Colon (tissue), 2 donors: ENCODE data around the gene GYPA.
A peak's percentile ranks its signal among the peaks of the same experiment; 100 is the strongest.
"Not testable (repeated sequence)": the region's sequence is repeated elsewhere in the genome, so short reads cannot be mapped to it uniquely, and the experiment has no call there.

ENCODE experiments used
- FAIRE-seq: peaks from 2 replicates; lab custom pipeline; 2012; peaks lifted over from hg19 to GRCh38; lab: Jason Lieb, UNC
- donor health status: control.
- donor health status: control.

The GYPA gene

DNA sequence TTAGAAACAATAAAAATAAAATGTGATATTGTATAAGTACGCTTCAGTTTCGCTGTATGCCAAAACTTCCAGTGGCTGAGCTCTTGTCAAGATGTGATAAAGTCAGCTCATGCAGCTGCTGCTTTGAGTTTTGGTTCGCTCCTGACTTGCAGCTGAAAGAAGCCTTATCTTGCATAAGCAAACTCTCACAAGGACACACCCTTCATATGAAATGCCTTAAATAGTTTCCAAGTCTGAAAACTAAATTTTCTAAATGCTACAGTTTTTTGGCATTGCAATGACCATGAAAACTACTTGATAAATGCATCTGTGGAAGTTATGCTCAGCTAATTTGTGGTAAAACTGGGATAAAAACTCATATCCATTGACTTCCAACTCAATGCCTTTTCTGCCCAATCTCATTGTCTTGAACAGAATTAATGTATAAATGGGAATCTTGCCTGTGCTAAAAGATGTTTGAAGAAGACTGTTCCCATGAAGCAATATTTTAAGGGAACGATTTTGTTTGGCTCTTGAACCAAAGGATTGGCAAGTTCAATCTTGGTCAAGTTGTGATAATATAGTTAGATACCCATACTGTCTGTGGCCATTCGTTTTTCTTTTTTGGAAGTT, 11.7 kb downstream of the GYPA start:
- not testable (repeated sequence) for FAIRE-seq

DNA sequence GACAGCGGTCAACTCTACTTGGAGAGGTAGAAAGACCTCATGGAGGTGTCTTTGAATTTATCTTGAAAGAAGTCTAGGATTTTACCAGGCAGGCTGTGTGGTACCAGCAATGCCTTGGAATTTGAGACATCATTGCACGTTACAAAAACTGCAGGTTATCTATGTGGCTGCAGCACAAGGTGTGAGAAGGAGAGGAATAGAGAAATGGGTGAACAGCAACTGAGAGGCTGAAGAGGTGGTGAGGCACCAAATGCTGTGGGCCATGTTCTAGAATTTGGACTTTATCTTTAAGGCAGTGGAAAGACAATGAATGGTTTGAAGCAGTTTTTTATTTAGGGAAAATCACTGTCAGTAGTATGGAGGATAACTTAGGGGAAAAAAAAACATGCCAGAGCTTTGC, 15.4 kb downstream of the GYPA start:
- FAIRE-seq, result not testable (repeated sequence)

DNA sequence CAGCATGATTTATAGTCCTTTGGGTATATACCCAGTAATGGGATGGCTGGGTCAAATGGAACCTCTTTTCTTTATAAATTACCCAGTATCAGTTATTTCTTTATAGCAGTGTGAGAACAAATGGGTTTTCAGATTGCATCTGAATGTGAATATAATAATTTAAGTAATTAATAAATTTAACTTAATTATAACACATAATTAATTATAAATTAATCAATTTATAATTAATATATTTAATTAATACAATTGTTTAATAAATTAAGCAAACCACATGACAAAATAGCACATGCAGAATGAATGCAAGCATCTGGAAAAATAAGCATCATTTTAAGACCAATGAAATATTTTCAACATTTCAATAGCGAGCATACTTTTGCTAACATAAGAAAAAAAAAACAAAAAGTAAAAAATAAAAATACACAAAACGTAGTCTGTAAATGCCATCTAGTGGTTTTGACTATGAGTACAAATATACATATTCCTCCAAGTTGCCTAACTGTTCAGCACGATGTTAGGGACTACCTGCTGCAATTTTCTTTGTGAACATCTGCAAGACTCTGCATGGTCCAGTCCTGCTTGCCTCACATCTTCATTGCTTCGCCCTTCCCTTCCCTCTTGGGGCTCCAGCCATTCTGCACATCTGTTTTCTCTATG, 16.4 kb downstream of the GYPA start:
- not testable (repeated sequence) for FAIRE-seq

DNA sequence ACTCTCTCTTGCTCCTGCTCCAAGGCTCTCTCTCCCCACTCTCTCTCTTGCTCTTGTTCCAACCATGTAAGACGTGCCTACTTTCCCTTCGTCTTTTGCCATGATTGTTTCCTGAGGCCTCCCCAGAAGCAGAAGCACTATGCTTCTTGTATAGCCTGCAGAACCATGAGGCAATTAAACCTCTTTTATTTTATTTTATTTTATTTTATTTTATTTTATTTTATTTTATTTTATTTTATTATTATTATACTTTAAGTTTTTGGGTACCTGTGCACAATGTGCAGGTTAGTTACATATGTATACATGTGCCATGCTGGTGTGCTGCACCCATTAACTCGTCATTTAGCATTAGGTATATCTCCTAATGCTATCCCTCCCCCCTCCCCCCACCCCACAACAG, 17.2 kb downstream of the GYPA start:
- not testable (repeated sequence) for FAIRE-seq

DNA sequence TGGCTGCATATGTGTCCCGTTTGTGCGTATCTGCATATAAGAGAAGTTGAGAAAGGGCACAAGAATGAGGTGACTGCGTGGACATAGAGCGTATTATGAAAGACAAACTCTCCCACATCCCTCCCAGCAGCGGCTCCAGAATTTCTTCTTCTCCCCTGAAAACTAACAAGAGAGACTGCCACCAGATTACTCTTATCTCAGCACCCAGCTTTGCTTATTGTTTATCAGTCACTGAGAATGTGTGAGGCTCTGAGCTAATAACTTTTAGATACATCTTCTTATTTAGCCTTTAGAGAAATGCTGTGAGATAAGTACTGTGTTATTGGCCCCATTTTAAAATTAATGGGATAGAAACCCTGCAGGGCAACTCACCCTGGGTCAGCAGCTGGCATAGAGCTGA, 20.8 kb downstream of the GYPA start:
- FAIRE-seq, result not testable (repeated sequence)

DNA sequence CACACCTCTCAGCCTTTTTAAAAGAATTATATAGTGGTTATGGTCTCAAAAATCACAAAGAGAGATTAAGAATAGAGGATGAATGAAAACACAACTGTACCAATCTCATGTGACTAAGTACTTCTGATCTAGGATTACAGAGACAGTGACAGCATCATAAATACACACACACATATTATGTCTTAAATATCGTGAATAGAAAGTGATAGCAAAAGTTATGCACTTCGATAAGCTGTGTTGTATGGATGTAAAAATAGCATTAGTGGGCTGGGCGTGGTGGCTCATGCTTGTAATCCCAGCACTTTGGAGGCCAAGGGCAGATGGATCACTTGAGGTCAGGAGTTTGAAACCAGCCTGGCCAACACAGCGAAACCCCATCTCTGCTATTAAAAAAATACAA, 25.0 kb downstream of the GYPA start:
- no peak for FAIRE-seq

DNA sequence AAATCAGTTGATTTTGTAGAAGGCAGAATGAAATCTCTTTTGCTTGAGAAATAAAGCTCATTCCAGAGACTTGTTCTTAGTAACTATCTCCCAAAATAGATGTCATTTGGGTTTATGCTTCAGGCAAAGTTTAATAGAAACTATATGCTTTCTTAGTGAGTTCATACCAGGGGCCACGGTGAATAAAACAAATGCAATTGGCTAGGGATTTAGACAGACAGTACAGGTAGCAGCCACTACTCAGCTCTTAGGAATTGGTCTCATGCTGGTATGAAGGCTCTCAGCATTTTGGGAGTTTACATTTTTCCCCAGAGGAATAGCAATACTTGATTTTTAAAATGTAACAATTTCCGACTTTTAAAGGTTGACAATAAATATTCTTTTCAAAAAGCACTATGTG, 27.0 kb downstream of the GYPA start:
- no peak for FAIRE-seq

DNA sequence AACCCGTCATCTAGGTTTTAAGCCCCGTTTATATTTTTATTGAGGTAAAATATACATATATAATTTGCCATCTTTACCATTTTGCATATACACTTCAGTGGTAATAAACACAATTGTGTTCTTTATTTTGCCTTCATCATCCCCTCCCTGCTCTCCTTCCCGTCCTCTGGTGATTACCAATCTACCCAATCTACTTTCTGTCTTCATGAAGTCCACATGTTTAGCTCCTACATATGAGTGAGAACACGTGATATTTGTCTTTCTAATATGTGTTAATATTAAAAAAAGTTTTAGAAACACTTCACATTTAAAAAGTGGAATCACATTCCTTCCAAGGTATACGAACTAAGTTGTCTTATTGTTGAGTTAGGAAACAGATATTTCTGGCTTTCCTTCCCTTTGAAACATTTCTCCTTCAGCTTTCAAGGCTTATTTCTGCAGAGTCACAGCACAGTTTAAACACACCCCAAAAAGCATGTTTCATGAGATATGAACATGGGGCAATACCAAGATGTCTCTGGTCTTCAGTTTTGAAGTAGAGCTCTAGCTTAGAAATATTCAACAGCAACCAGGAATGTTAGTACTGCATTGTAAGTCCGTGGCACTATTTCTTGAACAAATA, 35.9 kb downstream of the GYPA start:
- FAIRE-seq, result no peak

DNA sequence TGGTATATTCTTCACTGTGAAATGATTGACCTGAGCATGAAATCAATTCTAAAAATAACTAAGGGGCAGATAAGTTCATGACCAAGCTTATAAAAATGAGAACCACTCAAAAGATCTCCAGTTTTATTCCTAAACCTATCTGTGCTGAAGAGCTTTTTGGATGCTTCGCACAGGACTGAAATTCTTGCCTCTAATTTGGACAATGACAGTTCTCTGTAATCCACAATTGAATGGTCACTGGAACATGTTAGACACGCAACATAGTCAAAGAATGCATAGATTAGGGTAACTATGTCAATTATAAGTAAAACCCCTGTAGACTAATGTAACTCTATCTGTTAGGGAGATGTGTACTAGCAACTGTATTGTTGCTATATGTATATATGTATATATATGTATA, 42.7 kb downstream of the GYPA start:
- FAIRE-seq, result not testable (repeated sequence)

DNA sequence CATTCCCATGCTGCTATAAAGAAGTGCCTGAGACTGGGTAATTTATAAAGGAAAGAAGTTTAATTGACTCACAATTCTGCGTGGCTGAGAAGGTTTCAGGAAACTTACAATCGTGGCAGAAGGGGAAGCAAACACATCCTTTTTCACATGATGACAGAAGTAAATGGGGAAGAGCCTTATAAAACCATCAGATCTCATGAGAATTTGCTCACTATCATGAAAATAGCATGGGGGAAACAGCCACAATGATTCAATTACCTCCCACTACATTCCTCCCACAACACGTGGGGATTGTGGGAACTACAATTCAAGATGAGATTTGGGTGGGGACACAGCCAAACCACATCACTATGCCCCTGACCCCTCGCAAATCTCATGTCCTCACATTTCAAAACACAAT, 46.5 kb downstream of the GYPA start:
- FAIRE-seq, result not testable (repeated sequence)

DNA sequence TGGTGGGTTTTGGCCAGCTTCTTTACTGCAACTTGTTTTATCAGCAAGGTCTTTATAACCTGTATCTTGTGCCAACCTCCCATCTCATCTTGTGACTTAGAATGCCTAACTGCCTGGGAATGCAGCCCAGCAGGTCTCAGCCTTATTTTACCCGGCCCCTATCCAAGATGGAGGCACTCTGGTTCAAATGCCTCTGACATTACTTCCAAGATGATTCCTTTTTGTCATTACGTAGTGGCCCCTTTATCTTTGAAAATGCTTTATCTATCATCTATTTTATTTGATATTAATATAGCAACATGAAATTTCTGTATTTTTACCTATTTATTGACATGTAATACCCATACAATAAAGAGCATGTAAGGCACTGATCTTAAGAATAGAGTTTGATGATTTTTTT, 49.3 kb downstream of the GYPA start:
- FAIRE-seq, result not testable (repeated sequence)

DNA sequence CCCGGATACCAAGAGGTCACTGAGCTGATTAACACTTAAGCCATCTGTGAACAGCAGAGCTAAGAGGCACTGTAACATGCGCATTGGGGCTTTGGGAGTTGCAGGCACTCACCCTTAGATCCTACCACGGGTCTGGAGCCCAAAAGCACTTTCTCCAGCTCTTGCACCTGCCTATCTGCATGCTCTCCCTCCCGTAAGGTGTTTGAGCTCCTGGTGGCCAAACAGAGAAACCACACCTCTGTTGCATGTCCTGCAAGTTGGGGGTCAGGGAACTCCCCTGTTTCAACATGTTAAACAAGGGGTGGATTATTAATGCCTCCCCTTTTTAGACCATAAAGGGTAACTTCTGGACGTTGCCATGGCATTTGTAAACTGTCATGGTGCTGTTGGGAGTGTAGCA, 49.8 kb downstream of the GYPA start:
- FAIRE-seq, result no peak

DNA sequence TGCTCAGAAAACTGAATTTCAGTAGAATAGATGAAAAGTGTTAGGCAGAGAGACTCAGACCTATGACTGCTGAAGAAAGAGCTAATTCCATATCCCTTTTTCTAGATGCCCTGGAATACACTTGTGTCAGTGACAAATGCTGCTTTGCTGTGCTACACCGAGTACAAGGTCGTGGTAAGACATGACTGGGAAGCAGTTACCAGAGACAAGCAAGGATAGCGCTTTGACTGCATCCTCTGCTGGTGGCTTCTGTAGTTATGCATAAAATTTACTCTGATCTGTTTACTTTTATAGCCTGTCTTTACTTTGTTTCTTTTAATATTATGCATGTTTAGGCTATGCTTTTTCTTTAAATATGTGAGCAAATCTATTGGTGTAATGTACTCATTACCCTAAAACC, 58.5 kb downstream of the GYPA start:
- FAIRE-seq, result peak; percentile 78

DNA sequence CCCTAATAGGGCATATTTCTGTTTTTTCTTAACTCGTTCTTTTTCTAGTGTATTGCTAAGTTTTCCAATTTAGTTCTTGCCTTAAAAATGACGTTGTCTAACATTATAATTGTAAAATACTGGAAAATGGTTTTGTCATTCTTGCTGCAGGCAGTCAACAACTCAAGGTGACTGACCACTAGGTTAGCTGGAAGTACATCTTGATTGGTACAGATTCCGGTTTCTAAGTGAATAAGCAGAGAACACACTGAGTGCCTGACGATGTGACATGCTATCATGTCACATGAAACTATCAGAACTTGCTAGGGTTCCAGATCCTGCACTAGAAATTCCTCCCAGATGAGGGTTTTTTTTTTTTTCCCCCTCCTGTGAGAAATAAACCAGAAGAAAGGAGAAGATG, 60.4 kb downstream of the GYPA start:
- FAIRE-seq, result not testable (repeated sequence)

DNA sequence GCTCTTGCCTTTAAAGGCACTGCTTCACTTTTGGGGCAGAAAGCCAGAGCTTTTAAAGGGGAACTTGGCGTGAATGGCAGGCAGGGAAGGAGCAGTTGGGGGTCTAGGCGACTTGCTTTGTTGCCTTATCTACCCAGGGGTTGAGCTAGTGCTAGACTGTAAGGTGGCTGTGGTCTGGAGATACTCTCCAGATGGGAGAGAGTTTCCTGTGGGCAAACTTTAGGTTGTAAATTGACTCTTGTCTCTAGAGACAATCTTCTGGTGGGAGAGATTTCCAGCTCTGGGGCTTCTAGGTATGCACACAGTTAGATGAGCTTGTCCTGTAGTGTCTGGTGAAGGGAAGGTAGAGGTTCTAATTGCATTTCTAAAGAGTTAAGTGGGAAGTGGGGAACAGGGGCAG, 61.8 kb downstream of the GYPA start:
- FAIRE-seq, result not testable (repeated sequence)

DNA sequence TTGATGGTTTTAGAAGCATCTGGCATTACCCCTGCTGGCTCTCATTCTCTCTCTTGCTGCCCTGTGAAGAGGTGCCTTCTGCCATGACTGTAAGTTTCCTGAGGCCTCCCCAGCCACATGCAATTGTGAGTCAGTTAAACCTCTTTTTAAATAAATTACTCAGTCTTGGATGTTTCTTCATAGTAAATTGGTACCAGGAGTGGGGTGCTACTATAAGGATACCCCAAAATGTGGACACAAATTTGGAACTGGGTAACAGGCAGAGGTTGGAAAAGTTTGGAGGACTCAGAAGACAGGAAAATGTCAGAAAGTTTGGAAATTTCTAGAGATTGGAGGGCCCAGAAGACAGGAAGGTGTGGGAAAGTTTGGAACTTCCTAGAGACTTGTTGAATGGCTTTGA, 79.0 kb downstream of the GYPA start:
- not testable (repeated sequence) for FAIRE-seq

DNA sequence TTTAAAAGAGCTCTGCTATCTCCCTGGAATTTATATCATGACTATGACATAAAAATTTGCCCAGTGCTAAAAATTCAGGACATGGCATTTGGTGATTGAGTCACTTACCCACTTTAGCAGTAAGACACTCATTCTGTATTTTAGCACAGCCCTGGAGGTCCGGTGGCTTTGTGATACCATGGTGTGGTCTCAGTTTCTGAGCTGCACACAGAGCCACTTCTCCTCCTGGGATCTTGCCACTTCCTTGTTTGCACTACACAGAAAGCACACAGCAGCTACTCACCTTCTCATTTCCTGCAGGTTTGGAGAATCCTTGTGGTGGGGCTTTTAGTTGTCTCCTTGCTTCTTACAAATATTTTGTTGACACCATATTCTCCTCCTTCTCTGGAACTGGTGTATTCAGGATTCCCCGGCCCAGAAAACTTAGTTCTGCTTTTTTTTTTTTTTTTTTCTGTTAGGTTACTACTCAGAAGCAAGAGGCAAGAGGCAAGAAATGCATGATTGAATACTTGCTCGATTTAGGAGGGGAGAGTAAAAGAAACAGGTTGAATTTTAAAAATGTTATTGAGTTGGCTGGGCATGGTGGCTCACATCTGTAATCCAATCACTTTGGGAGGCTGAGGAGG, 80.2 kb downstream of the GYPA start:
- not testable (repeated sequence) for FAIRE-seq
